Lung microvascular endothelial cell (primary cell): Measurements from ENCODE around the gene PUSL1. TPM values are rescaled to one million over a fixed set of nuclear protein-coding genes. Genes with fewer than 3 reads are reported as not detected.
A peak's percentile ranks its signal among the peaks of the same experiment; 100 is the strongest.

Source experiments
- DNase-seq, 2 donors: peaks; one replicate each; pipeline versions ENCODE4 v3.0.0 to v3.0.0-alpha.2; 2010; ENCODE audit warnings: low read depth in 2 of 2
- total RNA-seq: library from RNA; depleted of rRNA; stranded (reverse); fragments of >200 nt; gene quantifications from 2 replicates; pipeline ENCODE4 v1.2.1, GENCODE V29; 2014

PUSL1 gene
- total RNA-seq, result 6.9 and 8.1 TPM in 2 replicates

GRCh38 chr1:1307923-1308755, at the start of gene PUSL1, which contains the start of gene ACAP3:
TSS of gene PUSL1 (plus strand) at chr1:1308597. CDS start at chr1:1308644, 47 bp downstream.
TSS of gene ACAP3 (minus strand) at chr1:1307930. CDS start at chr1:1307815, 115 bp downstream.
- DNase-seq, result peak; percentile 91 to 93

- DNase-seq, result no peak
Observed at GRCh38 chr1:1259119-1259488, 49.3 kb upstream of the PUSL1 start.

- no peak for DNase-seq
Observed at GRCh38 chr1:1259540-1259939, 48.9 kb upstream of the PUSL1 start.

GRCh38 chr1:1259951-1260600, 48.3 kb upstream of the PUSL1 start:
- DNase-seq, result no peak

GRCh38 chr1:1260843-1261560, 47.4 kb upstream of the PUSL1 start:
- peak; percentile 57 to 65 for DNase-seq

GRCh38 chr1:1262071-1262470, 46.3 kb upstream of the PUSL1 start:
- no peak for DNase-seq

- no peak for DNase-seq
Observed at GRCh38 chr1:1262758-1263157, 45.6 kb upstream of the PUSL1 start.

GRCh38 chr1:1264026-1264425, 44.4 kb upstream of the PUSL1 start:
- no peak for DNase-seq

GRCh38 chr1:1264868-1265272, 43.5 kb upstream of the PUSL1 start:
- DNase-seq, result peak in 1 of 2 donors; percentile 84

- no peak for DNase-seq
Observed at GRCh38 chr1:1267488-1268283, 40.7 kb upstream of the PUSL1 start.

GRCh38 chr1:1268284-1268682, 40.1 kb upstream of the PUSL1 start:
- DNase-seq, result no peak

- peak in 1 of 2 donors; percentile 36 for DNase-seq
Observed at GRCh38 chr1:1270813-1271212, 37.6 kb upstream of the PUSL1 start.

- peak; percentile 47 to 65 for DNase-seq
Observed at GRCh38 chr1:1272341-1273208, 35.8 kb upstream of the PUSL1 start.

GRCh38 chr1:1273209-1273511, 35.2 kb upstream of the PUSL1 start:
- peak; percentile 45 to 46 for DNase-seq

- DNase-seq, result peak; percentile 96 to 97
Observed at GRCh38 chr1:1273512-1274298, 34.7 kb upstream of the PUSL1 start, which contains the start of gene UBE2J2. TSS of gene UBE2J2 (minus strand) at chr1:1273854. CDS start at chr1:1267992, 5,862 bp downstream.

GRCh38 chr1:1274299-1274930, 34.0 kb upstream of the PUSL1 start:
- DNase-seq, result no peak

- no peak for DNase-seq
Observed at GRCh38 chr1:1274931-1275431, 33.4 kb upstream of the PUSL1 start.

GRCh38 chr1:1275836-1276235, 32.6 kb upstream of the PUSL1 start:
- peak in 1 of 2 donors; percentile 44 for DNase-seq

- DNase-seq, result no peak
Observed at GRCh38 chr1:1278620-1279019, 29.8 kb upstream of the PUSL1 start.
